Ectodermal cell (in vitro differentiated cells): Measurements from ENCODE around the gene GNAZ.

Source experiments
- H3K27ac ChIP-seq: 2 replicates; pipeline ENCODE4 v1.7.0; 2013; ENCODE audit warnings: mild to moderate bottlenecking, low read depth, low read length; ENCODE audit not compliant: insufficient read depth, poor library complexity, severe bottlenecking
- H3K27me3 ChIP-seq: 2 replicates; pipeline ENCODE4 v1.7.0; 2013; ENCODE audit warnings: mild to moderate bottlenecking, low read length; ENCODE audit not compliant: insufficient read depth, control insufficient read depth, poor library complexity, severe bottlenecking
- H3K36me3 ChIP-seq: one replicate; pipeline ENCODE4 v1.7.0; 2013; ENCODE audit warnings: low read length; ENCODE audit not compliant: control insufficient read depth, insufficient read depth
- H3K4me1 ChIP-seq: one replicate; pipeline ENCODE4 v1.7.0; 2013; ENCODE audit warnings: low read length; ENCODE audit not compliant: control insufficient read depth, insufficient read depth
- H3K4me3 ChIP-seq: 2 replicates; pipeline ENCODE4 v1.7.0; 2013; ENCODE audit warnings: low read depth, low read length, control low read depth; ENCODE audit not compliant: insufficient read depth
- H3K9me3 ChIP-seq: 2 replicates; pipeline ENCODE4 v1.7.0; 2013; ENCODE audit warnings: mild to moderate bottlenecking, low read length, moderate library complexity; ENCODE audit not compliant: control insufficient read depth
- WGBS, 2 experiments: methylation state at CpG; one replicate each; pipeline ENCODE4 v1.1.7; 2013; ENCODE audit warnings: missing lambda C conversion rate in 2 of 2; 5-methylcytosine and 5-hydroxymethylcytosine counted together

Gene GNAZ

GRCh38 chr22:23079240-23079768, 9.0 kb downstream of the GNAZ start:
- Histone ChIP-seq H3K27ac (no peak overlapping the region), H3K27me3 (no peaks in the 10 kb centered on the region), H3K4me3 (no peak overlapping the region), H3K9me3 (no peaks in the 10 kb centered on the region), H3K36me3 (no peaks in the 10 kb centered on the region), H3K4me1 (no peaks in the 10 kb centered on the region)
- WGBS, 2 experiments = 96% methylated on average over 9 of the region's 9 CpGs

GRCh38 chr22:23079814-23080521, 9.6 kb downstream of the GNAZ start:
- H3K4me1 ChIP-seq = no peaks in the 10 kb centered on the region
- WGBS, 2 experiments = 93 to 94% methylated on average over 9 of the region's 9 CpGs
- H3K4me3 ChIP-seq = no peak overlapping the region
- no peaks in the 10 kb centered on the region for H3K36me3 ChIP-seq
- H3K27me3 ChIP-seq = no peaks in the 10 kb centered on the region
- H3K27ac ChIP-seq = no peak overlapping the region
- H3K9me3 ChIP-seq = no peaks in the 10 kb centered on the region

- H3K4me1 ChIP-seq = peaks cover 6% of the 10 kb centered on the region
- no peak overlapping the region for H3K4me3 ChIP-seq
- WGBS, 2 experiments = 92 to 94% methylated on average over 11 of the region's 11 CpGs
- H3K36me3 ChIP-seq = no peaks in the 10 kb centered on the region
- no peak overlapping the region for H3K27ac ChIP-seq
- no peaks in the 10 kb centered on the region for H3K9me3 ChIP-seq
- H3K27me3 ChIP-seq = no peaks in the 10 kb centered on the region
These were observed 10.4 kb downstream of the GNAZ start for GRCh38 chr22:23080613-23081290.

GRCh38 chr22:23082534-23083314, 12.4 kb downstream of the GNAZ start:
- no peak overlapping the region for H3K27ac ChIP-seq
- no peaks in the 10 kb centered on the region for H3K36me3 ChIP-seq
- peaks cover 15% of the 10 kb centered on the region for H3K4me1 ChIP-seq
- H3K4me3 ChIP-seq = no peak overlapping the region
- H3K9me3 ChIP-seq = no peaks in the 10 kb centered on the region
- no peaks in the 10 kb centered on the region for H3K27me3 ChIP-seq
- WGBS, 2 experiments = 91 to 95% methylated on average over 5 of the region's 5 CpGs

GRCh38 chr22:23083315-23084021, 13.1 kb downstream of the GNAZ start:
- Histone ChIP-seq H3K4me1 (peaks cover 15% of the 10 kb centered on the region), H3K9me3 (no peaks in the 10 kb centered on the region), H3K27ac (no peak overlapping the region), H3K36me3 (no peaks in the 10 kb centered on the region), H3K4me3 (no peak overlapping the region), H3K27me3 (no peaks in the 10 kb centered on the region)
- WGBS, 2 experiments = 94 to 96% methylated on average over 13 of the region's 13 CpGs

- Histone ChIP-seq H3K27ac (no peak overlapping the region), H3K9me3 (no peaks in the 10 kb centered on the region), H3K4me3 (no peak overlapping the region), H3K4me1 (peaks cover 15% of the 10 kb centered on the region), H3K27me3 (no peaks in the 10 kb centered on the region), H3K36me3 (no peaks in the 10 kb centered on the region)
- 95 to 96% methylated on average over 14 of the region's 14 CpGs for WGBS, 2 experiments
These were observed 14.4 kb downstream of the GNAZ start for GRCh38 chr22:23084453-23085350.

- H3K36me3 ChIP-seq = no peaks in the 10 kb centered on the region
- 94 to 95% methylated on average over 3 of the region's 3 CpGs for WGBS, 2 experiments
- H3K27ac ChIP-seq = no peak overlapping the region
- H3K27me3 ChIP-seq = no peaks in the 10 kb centered on the region
- no peak overlapping the region for H3K4me3 ChIP-seq
- H3K9me3 ChIP-seq = no peaks in the 10 kb centered on the region
- peaks cover 15% of the 10 kb centered on the region for H3K4me1 ChIP-seq
These were observed 15.0 kb downstream of the GNAZ start for GRCh38 chr22:23085351-23085671.

GRCh38 chr22:23085785-23086184, 15.5 kb downstream of the GNAZ start:
- no peaks in the 10 kb centered on the region for H3K36me3 ChIP-seq
- peaks cover 15% of the 10 kb centered on the region for H3K4me1 ChIP-seq
- no peaks in the 10 kb centered on the region for H3K9me3 ChIP-seq
- H3K4me3 ChIP-seq = no peak overlapping the region
- 65 to 69% methylated on average over 9 of the region's 9 CpGs for WGBS, 2 experiments
- H3K27ac ChIP-seq = no peak overlapping the region
- no peaks in the 10 kb centered on the region for H3K27me3 ChIP-seq

- Histone ChIP-seq H3K9me3 (no peaks in the 10 kb centered on the region), H3K27me3 (no peaks in the 10 kb centered on the region), H3K27ac (no peak overlapping the region), H3K4me1 (peaks cover 15% of the 10 kb centered on the region), H3K4me3 (no peak overlapping the region), H3K36me3 (no peaks in the 10 kb centered on the region)
- 94 to 95% methylated on average over 12 of the region's 12 CpGs for WGBS, 2 experiments
These were observed 15.9 kb downstream of the GNAZ start for GRCh38 chr22:23086263-23086662.
